Dedifferentiated amniotic fluid mesenchymal stem cell (primary cell): ENCODE data around the gene SLC38A3.
A peak's percentile ranks its signal among the peaks of the same experiment; 100 is the strongest.
"Not testable (repeated sequence)": the region's sequence is repeated elsewhere in the genome, so short reads cannot be mapped to it uniquely, and the experiment has no call there.

Experiments used
- DNase-seq: peaks from one replicate; pipeline ENCODE4 v3.0.0-alpha.2; 2016; ENCODE audit errors: extremely low spot score

SLC38A3 gene

GRCh38 chr3:50250514-50250913 is 45.4 kb downstream of the SLC38A3 start:
- DNase-seq: no peak

DNA sequence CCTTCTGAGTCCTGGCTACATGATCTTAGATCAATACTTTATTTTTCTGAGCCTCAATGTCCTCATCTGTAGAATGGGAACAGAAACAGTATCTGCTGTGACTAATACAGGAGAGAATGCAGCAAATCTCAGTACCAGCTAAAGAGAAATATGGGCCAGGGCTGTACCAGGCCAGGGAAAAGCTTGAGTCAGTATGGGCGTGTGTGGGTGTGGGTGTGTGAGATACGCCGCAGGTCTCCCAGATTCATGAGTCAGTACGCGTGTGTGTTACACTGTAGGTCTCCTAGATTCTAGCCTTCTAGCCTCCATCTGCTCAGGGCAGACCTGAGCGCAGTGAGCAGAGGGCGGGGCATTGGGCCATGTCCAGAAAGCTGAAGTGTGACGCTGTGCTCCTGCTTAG is 46.1 kb downstream of the SLC38A3 start:
- no peak for DNase-seq

DNA sequence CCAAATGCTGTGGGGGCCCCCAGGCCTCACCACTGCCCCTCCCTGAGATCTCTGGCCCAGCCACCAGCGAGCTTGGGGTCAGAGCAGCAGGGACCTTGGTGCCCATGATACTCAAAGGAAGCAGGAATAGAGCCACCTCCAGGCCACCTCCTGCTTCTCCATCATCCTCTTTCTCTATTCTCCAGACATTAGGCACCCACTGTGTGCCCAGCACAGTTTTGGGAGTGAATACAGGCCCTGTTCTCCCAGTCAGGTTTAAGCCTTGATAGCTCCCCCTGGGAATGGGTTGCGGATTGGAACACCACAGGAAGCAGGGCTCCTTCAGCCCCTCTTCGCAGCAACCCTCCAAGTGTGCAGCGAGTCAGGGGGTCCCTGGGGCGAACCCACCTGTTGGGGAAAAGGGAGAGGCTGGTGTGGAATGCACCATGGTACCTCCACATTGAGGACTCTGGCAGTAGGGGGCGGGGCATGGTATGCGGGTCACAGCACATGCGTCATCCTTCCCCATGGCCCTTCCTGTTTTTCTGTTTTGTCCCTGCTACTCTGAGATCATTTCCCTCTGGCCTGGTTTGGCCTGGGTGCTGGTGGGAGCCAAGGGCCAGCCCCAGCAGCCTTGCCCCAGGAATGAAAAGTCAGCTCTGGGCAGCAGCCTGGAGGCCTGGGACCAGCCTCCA is 49.6 kb downstream of the SLC38A3 start:
- no peak for DNase-seq

DNA sequence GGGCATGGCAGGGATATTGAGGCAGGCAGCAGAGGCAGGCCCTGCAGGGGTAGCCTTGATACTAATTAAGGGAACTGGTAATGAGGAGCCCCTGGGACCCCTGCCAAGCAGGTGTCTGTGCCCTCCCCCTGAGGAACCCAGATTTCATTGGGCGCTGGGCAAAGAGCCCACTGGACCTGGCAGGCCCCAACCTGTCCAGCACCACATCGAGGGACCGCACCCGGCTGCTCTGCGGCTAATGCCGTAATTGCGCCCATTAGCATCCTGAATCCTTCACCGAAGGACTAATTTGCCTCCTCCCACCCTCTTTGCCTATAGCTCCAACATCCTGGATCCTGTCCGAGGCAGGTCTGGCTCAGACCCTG is 50.2 kb downstream of the SLC38A3 start:
- DNase-seq: no peak

- no peak for DNase-seq
Measured at GRCh38 chr3:50256978-50257890, 52.2 kb downstream of the SLC38A3 start.

DNA sequence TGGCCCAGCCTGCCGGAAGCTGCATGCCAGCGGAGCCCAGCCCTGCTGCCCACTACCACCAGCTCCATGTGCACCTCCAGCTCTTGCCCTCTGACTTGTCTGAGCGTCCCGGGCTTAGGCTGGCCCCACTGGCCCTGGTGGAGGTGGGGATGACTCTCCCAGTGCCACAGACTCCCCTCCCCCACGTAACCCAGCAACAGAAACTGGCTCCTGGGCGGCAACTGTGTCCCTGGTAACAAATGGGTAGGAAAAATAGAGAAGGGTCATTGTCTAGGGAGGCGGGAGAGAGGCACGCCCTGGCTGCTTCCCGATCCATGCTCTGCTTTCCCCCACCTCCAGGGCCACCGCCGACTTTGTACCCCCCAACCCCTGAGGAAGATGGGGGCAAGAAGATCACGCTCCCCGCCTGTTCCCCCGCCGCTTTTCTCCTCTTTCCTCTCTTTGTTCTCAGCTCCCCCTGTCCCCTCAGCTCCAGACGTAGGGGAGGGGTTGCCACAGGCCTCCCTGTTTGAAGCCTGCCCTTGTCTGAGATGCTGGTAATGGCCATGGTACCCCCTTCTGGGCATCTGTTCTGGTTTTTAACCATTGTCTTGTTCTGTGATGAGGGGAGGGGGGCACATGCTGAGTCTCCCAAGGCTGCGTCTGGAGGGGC is 53.1 kb downstream of the SLC38A3 start:
- DNase-seq: no peak

DNA sequence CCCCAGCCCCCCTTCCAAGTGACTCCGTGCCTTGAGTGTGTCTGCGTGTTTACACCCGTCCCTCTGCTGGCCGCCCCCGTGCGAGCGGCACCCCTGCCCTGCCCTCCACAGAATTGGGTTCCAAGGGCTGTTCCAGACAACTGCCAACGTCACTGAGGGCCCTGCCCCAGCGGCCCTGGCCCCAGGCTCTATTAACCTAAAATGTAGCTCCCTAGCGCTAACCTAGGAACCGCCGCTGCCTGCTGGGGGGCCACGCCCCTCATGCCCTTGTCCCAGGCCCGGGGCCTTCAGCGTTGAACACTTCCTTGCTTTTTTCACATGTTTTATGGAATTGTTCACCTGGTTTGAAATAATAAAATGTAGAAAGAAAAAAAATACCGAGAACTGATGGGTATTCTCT is 53.9 kb downstream of the SLC38A3 start:
- no peak for DNase-seq

DNA sequence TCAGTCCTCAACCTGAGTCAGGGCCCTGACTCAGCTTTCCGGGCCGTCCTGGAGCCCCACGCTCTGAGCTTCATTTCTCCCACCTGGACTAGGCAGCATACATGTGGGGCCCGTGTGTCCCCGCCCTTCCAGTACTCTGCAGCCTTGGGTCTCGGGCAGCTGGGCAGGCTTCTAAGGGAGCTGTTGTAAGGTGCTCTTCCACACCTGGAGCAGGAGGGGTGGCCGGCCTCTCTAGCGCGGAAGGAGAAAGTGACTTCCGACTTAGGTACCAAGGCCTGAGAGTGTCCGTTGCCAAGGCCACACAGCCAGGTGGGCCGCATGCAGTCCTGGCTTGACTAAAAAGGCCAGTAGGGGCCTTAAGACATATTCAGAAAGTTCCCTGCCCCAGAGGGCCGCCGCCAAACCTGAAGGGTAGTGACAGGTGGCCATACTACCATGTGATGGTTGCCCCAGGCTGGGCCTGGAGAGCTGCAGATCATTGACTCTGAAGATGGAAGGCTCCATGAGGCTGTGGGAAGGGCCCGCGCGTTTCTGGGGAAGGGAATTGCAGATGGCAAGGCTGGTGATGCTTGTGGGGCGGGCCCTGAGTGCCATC is 54.5 kb downstream of the SLC38A3 start:
- no peak for DNase-seq

DNA sequence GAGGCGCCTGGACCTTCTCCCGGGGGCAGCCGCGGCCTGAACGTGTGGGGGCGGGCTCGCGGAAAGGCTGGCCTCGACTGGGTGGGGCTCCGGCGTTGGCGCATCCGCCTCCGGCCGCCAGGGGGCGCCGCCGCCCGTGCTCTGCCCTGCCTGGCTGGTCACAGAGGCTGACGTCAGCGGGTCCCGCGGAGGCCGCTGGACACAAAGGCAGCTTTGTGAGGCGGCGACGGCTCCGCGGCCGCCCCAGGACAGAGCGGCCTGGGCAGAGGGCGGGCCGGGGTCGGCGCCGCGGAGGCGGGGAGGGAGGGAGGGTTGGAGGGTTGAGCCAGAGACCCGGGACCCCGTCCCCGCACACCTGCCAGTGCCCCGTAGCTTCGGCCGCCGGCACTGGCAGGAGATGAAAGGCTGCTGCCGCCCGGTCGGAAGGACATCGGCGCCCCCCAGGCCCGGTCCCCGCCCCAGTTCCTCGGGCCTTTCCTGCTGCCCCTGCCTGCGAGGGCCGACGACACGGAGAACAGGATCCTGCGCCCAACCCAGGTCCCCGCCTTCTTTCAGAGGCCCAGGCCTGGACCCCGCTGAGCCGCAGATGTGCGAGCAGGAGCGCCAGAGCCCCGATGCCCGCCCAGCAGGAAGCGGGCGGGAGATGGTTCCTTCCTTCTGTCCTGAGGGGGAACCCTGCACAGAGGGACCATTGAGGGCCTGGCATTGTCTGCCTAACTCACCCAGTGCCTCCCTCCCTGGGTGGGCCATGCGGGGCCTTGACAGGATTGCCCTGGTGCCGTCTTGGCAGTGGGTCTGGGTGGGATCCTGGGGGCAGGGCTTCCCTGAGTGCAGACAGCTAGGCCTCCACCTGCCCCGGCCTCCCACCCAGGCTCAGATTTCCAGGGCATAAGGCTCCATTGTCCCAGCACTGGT is 55.2 kb downstream of the SLC38A3 start:
- DNase-seq: peak; percentile 76

GRCh38 chr3:50260942-50261441 is 55.9 kb downstream of the SLC38A3 start:
- DNase-seq: no peak

DNA sequence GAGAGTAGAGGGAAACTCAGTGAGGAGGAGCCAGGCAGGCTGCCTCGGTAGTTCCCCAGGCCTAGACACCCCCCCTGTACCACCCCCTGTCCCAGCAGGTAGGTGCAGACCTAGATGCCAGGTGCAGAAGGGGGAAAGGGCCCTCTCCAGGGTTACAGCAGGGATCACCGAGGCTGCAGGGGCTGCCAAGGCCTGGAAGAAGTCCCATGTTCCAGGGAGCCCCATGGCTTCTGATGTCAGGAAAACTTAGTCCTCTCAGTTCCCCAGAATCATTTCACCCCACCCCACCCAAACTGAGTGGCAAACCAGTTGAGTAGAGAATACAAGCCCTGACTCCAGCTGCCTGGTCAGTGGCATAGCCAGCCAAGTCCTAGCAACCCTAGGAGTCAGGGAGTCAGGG is 56.4 kb downstream of the SLC38A3 start:
- no peak for DNase-seq

- not testable (repeated sequence) for DNase-seq
Measured at GRCh38 chr3:50262200-50262599, 57.1 kb downstream of the SLC38A3 start.

DNA sequence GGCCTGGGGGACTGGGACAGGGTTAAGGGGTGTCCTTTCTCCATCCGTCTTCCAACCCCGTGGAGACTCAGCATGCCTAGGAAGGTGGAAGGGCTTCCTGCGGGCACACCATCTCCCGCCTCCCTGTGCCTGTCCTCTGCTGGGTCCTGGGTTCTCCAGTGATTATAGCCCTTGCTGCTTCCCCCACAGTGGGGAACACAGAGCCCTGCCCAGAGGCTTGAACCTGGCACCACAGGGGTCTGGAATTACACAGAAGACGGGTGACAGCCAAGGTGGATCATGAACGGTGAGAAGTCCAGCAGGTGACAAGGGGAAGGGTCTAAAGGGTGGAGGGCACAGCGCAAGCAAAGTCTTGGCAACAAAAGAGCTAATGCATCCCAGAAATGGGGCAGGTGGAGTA is 57.7 kb downstream of the SLC38A3 start:
- no peak for DNase-seq

- no peak for DNase-seq
Measured at GRCh38 chr3:50263478-50264382, 58.7 kb downstream of the SLC38A3 start.

DNA sequence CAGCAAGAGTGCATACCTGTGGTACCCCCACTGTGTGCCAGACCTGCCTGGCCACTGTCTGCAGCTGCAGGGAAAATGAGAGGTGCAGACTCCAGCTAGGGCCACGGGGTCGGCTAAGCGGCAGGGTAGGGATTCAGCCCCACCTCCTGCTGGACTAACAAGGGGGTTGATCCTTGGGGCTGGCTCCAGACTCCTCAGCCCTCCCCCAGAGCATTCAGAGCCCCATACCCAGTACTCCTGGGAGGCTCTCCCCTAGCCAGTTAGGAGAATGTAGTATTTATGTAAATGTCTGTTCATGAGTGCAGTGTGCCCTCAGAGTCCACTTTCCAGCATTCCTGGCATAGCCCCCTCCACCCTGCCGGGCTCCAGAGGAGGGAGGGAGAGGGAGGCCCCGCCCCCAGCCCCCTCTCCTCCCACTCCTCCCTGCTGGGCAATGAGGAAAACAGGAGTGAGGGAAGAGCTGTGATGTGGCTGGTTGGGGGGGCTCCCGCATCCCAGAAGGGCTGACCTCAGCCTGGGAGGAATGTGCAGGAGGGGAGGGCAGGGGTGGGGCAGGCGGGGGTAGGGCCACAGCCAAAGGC is 59.4 kb downstream of the SLC38A3 start:
- DNase-seq: peak; percentile 90

DNA sequence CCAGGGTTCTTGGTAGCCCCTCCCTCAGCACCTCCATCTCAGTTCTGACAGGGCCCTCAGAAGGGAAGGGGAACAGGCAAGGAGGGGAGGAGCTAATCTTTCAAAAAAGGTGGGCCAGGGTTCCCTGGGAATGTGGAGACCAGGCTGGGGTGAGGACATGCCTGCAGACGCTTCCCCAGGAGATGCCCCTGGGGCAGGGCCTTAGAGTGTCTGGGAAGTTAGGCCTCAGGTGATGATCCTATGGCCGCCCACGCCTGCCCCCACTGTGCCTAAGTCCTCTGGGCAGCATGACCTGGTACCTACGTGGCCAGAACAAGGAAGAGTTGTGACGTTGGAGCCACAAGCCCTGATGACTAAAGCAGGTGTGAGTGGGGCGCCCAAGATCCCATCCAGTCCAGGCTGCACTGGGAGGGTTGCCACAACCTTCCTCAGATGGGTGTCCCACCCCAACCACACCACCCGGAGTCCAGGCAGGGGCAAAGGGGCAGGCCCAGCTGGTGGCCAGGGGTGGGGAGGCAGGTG is 60.0 kb downstream of the SLC38A3 start:
- DNase-seq: no peak

- DNase-seq: no peak
Measured at GRCh38 chr3:50265571-50265970, 60.5 kb downstream of the SLC38A3 start.

- no peak for DNase-seq
Measured at GRCh38 chr3:50266017-50266416, 60.9 kb downstream of the SLC38A3 start.

GRCh38 chr3:50266836-50267235 is 61.8 kb downstream of the SLC38A3 start:
- no peak for DNase-seq
